DND-41 (cell line): ENCODE measurements around the gene CYSRT1.

Experiments
- CTCF ChIP-seq: IDR thresholded peaks from 2 replicates; pipeline ENCODE4 v1.5.1; 2012; ENCODE audit warnings: borderline replicate concordance, low read length, moderate library complexity, mild to moderate bottlenecking; ENCODE audit not compliant: poor library complexity, severe bottlenecking; ENCODE audit errors: extremely low read depth
- EZH2 ChIP-seq: IDR thresholded peaks from 3 replicates; pipeline ENCODE4 v1.6.1; 2012; ENCODE audit warnings: borderline replicate concordance, low read depth, mild to moderate bottlenecking, moderate library complexity, low read length, inconsistent platforms; ENCODE audit not compliant: severe bottlenecking

- TF ChIP-seq EZH2 (no peak), CTCF (no peak)
Measured at GRCh38 chr9:137229903-137230704, 5.1 kb downstream of the CYSRT1 start.
